Stomach smooth muscle (tissue), 2 donors: Measurements from ENCODE around the gene LCORL.

Source experiments
- H3K27ac ChIP-seq: one replicate; pipeline ENCODE4 v1.7.0; 2013; ENCODE audit warnings: mild to moderate bottlenecking, low read length, inconsistent platforms
- H3K27me3 ChIP-seq, 2 donors: one replicate each; pipeline ENCODE4 v1.7.0; 2013; ENCODE audit warnings: low read length in 2 of 2; ENCODE audit not compliant: insufficient read depth in 2 of 2, control insufficient read depth in 1 of 2
- H3K36me3 ChIP-seq, 2 donors: one replicate each; pipeline ENCODE4 v1.7.0; 2013; ENCODE audit warnings: low read length in 2 of 2; ENCODE audit not compliant: control insufficient read depth in 2 of 2, insufficient read depth in 2 of 2
- H3K4me1 ChIP-seq: one replicate; pipeline ENCODE4 v1.7.0; 2013; ENCODE audit warnings: low read length; ENCODE audit not compliant: control insufficient read depth, insufficient read depth
- H3K4me3 ChIP-seq, 2 donors: one replicate each; pipeline ENCODE4 v1.7.0; 2013; ENCODE audit warnings: low read length in 2 of 2
- H3K9ac ChIP-seq, 2 donors: one replicate each; pipeline ENCODE4 v1.7.0; 2013; ENCODE audit warnings: low read length in 2 of 2, mild to moderate bottlenecking in 1 of 2
- H3K9me3 ChIP-seq, 2 donors: one replicate each; pipeline ENCODE4 v1.7.0; 2013; ENCODE audit warnings: low read length in 2 of 2; ENCODE audit not compliant: control insufficient read depth in 2 of 2
- donor health status: healthy.
- donor health status: Pancreatic carcinoma.

Gene LCORL

GRCh38 chr4:17967078-17967477, 54.5 kb downstream of the LCORL start:
- H3K27ac ChIP-seq = no peak overlapping the region
- H3K9ac ChIP-seq = no peak overlapping the region
- no peak overlapping the region for H3K4me3 ChIP-seq
- H3K9me3 ChIP-seq = no peaks in the 10 kb centered on the region
- no peaks in the 10 kb centered on the region for H3K27me3 ChIP-seq
- no peaks in the 10 kb centered on the region for H3K4me1 ChIP-seq
- no peaks in the 10 kb centered on the region for H3K36me3 ChIP-seq

GRCh38 chr4:17966312-17966711, 55.2 kb downstream of the LCORL start:
- H3K9me3 ChIP-seq = no peaks in the 10 kb centered on the region
- no peaks in the 10 kb centered on the region for H3K27me3 ChIP-seq
- H3K36me3 ChIP-seq = no peaks in the 10 kb centered on the region
- H3K27ac ChIP-seq = no peak overlapping the region
- no peak overlapping the region for H3K4me3 ChIP-seq
- H3K4me1 ChIP-seq = no peaks in the 10 kb centered on the region
- H3K9ac ChIP-seq = no peak overlapping the region

GRCh38 chr4:17964576-17964975, 57.0 kb downstream of the LCORL start:
- Histone ChIP-seq H3K9me3 (no peaks in the 10 kb centered on the region), H3K4me1 (no peaks in the 10 kb centered on the region), H3K27me3 (no peaks in the 10 kb centered on the region), H3K36me3 (no peaks in the 10 kb centered on the region), H3K27ac (no peak overlapping the region), H3K4me3 (no peak overlapping the region), H3K9ac (no peak overlapping the region)

GRCh38 chr4:17962171-17962570, 59.4 kb downstream of the LCORL start:
- Histone ChIP-seq H3K9me3 (no peaks in the 10 kb centered on the region), H3K4me1 (no peaks in the 10 kb centered on the region), H3K36me3 (no peaks in the 10 kb centered on the region), H3K9ac (no peak overlapping the region), H3K4me3 (no peak overlapping the region), H3K27me3 (no peaks in the 10 kb centered on the region), H3K27ac (no peak overlapping the region)

GRCh38 chr4:17961249-17961648, 60.3 kb downstream of the LCORL start:
- H3K27me3 ChIP-seq = no peaks in the 10 kb centered on the region
- no peaks in the 10 kb centered on the region for H3K36me3 ChIP-seq
- no peak overlapping the region for H3K9ac ChIP-seq
- H3K4me1 ChIP-seq = no peaks in the 10 kb centered on the region
- no peaks in the 10 kb centered on the region for H3K9me3 ChIP-seq
- no peak overlapping the region for H3K27ac ChIP-seq
- H3K4me3 ChIP-seq = no peak overlapping the region

- H3K9me3 ChIP-seq = no peaks in the 10 kb centered on the region
- H3K9ac ChIP-seq = no peak overlapping the region
- H3K36me3 ChIP-seq = no peaks in the 10 kb centered on the region
- no peak overlapping the region for H3K4me3 ChIP-seq
- H3K27me3 ChIP-seq = no peaks in the 10 kb centered on the region
- H3K27ac ChIP-seq = no peak overlapping the region
- no peaks in the 10 kb centered on the region for H3K4me1 ChIP-seq
These were observed 63.4 kb downstream of the LCORL start for GRCh38 chr4:17958181-17958580.

GRCh38 chr4:17957688-17958087, 63.9 kb downstream of the LCORL start:
- no peaks in the 10 kb centered on the region for H3K36me3 ChIP-seq
- no peak overlapping the region for H3K9ac ChIP-seq
- H3K27me3 ChIP-seq = no peaks in the 10 kb centered on the region
- no peaks in the 10 kb centered on the region for H3K9me3 ChIP-seq
- no peak overlapping the region for H3K27ac ChIP-seq
- H3K4me1 ChIP-seq = no peaks in the 10 kb centered on the region
- H3K4me3 ChIP-seq = no peak overlapping the region

GRCh38 chr4:17956245-17956644, 65.3 kb downstream of the LCORL start:
- H3K9ac ChIP-seq = no peak overlapping the region
- H3K27ac ChIP-seq = no peak overlapping the region
- no peaks in the 10 kb centered on the region for H3K27me3 ChIP-seq
- H3K9me3 ChIP-seq = no peaks in the 10 kb centered on the region
- H3K4me1 ChIP-seq = no peaks in the 10 kb centered on the region
- no peak overlapping the region for H3K4me3 ChIP-seq
- H3K36me3 ChIP-seq = no peaks in the 10 kb centered on the region

- H3K4me1 ChIP-seq = no peaks in the 10 kb centered on the region
- H3K9ac ChIP-seq = no peak overlapping the region
- no peak overlapping the region for H3K27ac ChIP-seq
- H3K9me3 ChIP-seq = no peaks in the 10 kb centered on the region
- no peak overlapping the region for H3K4me3 ChIP-seq
- H3K27me3 ChIP-seq = no peaks in the 10 kb centered on the region
- no peaks in the 10 kb centered on the region for H3K36me3 ChIP-seq
These were observed 76.3 kb downstream of the LCORL start for GRCh38 chr4:17945303-17945702.

- Histone ChIP-seq H3K4me1 (no peaks in the 10 kb centered on the region), H3K36me3 (no peaks in the 10 kb centered on the region), H3K4me3 (no peak overlapping the region), H3K27me3 (no peaks in the 10 kb centered on the region), H3K27ac (no peak overlapping the region), H3K9ac (no peak overlapping the region), H3K9me3 (no peaks in the 10 kb centered on the region)
These were observed 79.8 kb downstream of the LCORL start for GRCh38 chr4:17941731-17942130.

- H3K27ac ChIP-seq = no peak overlapping the region
- no peak overlapping the region for H3K4me3 ChIP-seq
- H3K36me3 ChIP-seq = no peaks in the 10 kb centered on the region
- H3K27me3 ChIP-seq = no peaks in the 10 kb centered on the region
- no peaks in the 10 kb centered on the region for H3K9me3 ChIP-seq
- no peaks in the 10 kb centered on the region for H3K4me1 ChIP-seq
- no peak overlapping the region for H3K9ac ChIP-seq
These were observed 82.5 kb downstream of the LCORL start for GRCh38 chr4:17939054-17939453.

- Histone ChIP-seq H3K9ac (no peak overlapping the region), H3K4me1 (no peaks in the 10 kb centered on the region), H3K9me3 (no peaks in the 10 kb centered on the region), H3K4me3 (no peak overlapping the region), H3K27me3 (no peaks in the 10 kb centered on the region), H3K36me3 (no peaks in the 10 kb centered on the region), H3K27ac (no peak overlapping the region)
These were observed 87.3 kb downstream of the LCORL start for GRCh38 chr4:17934286-17934685.
